ENCODE measurements around the gene PPM1H. TPM values are rescaled to one million over a fixed set of nuclear protein-coding genes. Genes with fewer than 3 reads are reported as not detected.

The PPM1H gene
- total and polyA plus RNA-seq, 2 of the 8 experiments (the other 6 are each of a cell fraction or from before 2014, with no cell fraction given) = 16.4 to 36.1 TPM

DNA sequence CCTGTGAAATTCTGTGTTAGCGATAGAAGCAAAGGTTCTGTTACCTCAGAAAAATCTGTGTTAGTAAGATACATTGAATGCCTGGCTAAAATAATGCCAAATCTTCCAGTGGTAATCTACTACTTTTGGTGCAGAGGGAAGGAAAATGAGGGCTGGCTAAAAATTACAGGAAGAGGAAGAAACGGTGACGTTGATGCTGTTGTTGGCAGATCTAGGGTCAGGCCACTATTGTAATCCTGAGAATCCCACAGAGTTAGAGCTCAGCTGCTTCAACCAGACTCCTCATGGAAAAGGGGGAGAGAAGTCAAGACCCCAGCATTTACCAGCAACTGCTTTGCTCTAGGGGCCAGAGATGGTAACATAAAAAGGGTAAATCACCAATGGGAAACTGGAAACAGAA lies 145.1 kb downstream of the PPM1H start:
- FAIRE-seq = no peak
- Histone ChIP-seq H3K4ac (replicated peaks; ENCODE audit: insufficient read length, low read depth, low read length) (no peak overlapping the region), H3K14ac (ENCODE audit: insufficient read length) (no peak overlapping the region), H3K4me3 (ENCODE audit: extremely low read depth in 1 of 4, insufficient read depth in 2 of 4, low read depth in 3 of 4, low read length in 4 of 4) (no peak overlapping the region), H3K23ac (ENCODE audit: insufficient read length) (no peak overlapping the region), H3K9ac (replicated peaks in 1 of 4; ENCODE audit: extremely low read depth in 1 of 4, low read depth in 3 of 4, low read length in 3 of 4) (no peak overlapping the region), H3K4me2 (ENCODE audit: insufficient read depth in 1 of 2, low read depth in 2 of 2, low read length in 2 of 2) (no peak overlapping the region), H2AK5ac (ENCODE audit: low read depth, low read length) (no peak overlapping the region), H3K4me1 (replicated peaks in 1 of 4; ENCODE audit: control insufficient read depth in 3 of 4, insufficient read depth in 4 of 4, low read length in 3 of 4) (peaks cover 0 to 4% (median 1%) of the 10 kb centered on the region in 4 experiments; a peak in 2 of 7 replicates), H3K79me2 (ENCODE audit: control insufficient read depth in 1 of 2, insufficient read depth in 2 of 2, low read length in 2 of 2) (peaks cover 0 to 3% of the 10 kb centered on the region in 2 experiments; a peak in 1 of 4 replicates), H2BK120ac (replicated peaks; ENCODE audit: low read depth, low read length) (no peak overlapping the region), H2BK20ac (ENCODE audit: low read length) (no peak overlapping the region), H3K23me2 (ENCODE audit: low read depth, low read length) (no peaks in the 10 kb centered on the region), H2BK15ac (ENCODE audit: low read length) (no peak overlapping the region), H3K79me1 (ENCODE audit: low read depth, low read length) (no peaks in the 10 kb centered on the region; the same call in 1 of the 2 replicates), H3K56ac (replicated peaks; ENCODE audit: insufficient read length, low read depth, low read length) (no peak overlapping the region), H4K8ac (ENCODE audit: extremely low read depth, insufficient read depth, low read length) (no peak overlapping the region), H4K20me1 (replicated peaks in 1 of 2; ENCODE audit: control insufficient read depth in 1 of 2, insufficient read depth in 2 of 2, low read length in 2 of 2) (no peaks in the 10 kb centered on the region), H3K36me3 (ENCODE audit: control insufficient read depth in 2 of 4, insufficient read depth in 4 of 4, low read length in 3 of 4) (0 out of 8 replicates have a peak, but pooled peaks cover 0 to 3% (median 0%) of the 10 kb centered on the region in 4 experiments), H4K5ac (ENCODE audit: insufficient read length, low read depth, low read length) (no peak overlapping the region), H2AFZ (ENCODE audit: low read length) (no peak overlapping the region), H3K9me3 (ENCODE audit: insufficient read depth in 2 of 2, low read depth in 1 of 2, low read length in 1 of 2) (no peaks in the 10 kb centered on the region), H2BK12ac (ENCODE audit: low read depth, low read length) (no peak overlapping the region), H3K27ac (ENCODE audit: low read depth, low read length) (no peak overlapping the region), H4K91ac (replicated peaks; ENCODE audit: insufficient read length, low read length) (no peak overlapping the region), H3K18ac (ENCODE audit: extremely low read depth, low read length) (no peak overlapping the region), H2BK5ac (ENCODE audit: low read depth, low read length) (no peak overlapping the region), H3K27me3 (replicated peaks in 1 of 4; ENCODE audit: control insufficient read depth in 3 of 4, extremely low read depth in 1 of 4, insufficient read depth in 3 of 4, low read length in 3 of 4) (no peaks in the 10 kb centered on the region)
- TF ChIP-seq CHD2 (IDR thresholded peaks at IDR 0.05; ENCODE audit: low read length) = no peak
- TF ChIP-seq, protein P1, sequence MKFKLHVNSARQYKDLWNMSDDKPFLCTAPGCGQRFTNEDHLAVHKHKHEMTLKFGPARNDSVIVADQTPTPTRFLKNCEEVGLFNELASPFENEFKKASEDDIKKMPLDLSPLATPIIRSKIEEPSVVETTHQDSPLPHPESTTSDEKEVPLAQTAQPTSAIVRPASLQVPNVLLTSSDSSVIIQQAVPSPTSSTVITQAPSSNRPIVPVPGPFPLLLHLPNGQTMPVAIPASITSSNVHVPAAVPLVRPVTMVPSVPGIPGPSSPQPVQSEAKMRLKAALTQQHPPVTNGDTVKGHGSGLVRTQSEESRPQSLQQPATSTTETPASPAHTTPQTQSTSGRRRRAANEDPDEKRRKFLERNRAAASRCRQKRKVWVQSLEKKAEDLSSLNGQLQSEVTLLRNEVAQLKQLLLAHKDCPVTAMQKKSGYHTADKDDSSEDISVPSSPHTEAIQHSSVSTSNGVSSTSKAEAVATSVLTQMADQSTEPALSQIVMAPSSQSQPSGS (IDR thresholded peaks at IDR 0.05; ENCODE audit: low read length) = no peak
- TF ChIP-seq HDAC2 (IDR thresholded peaks at IDR 0.05; ENCODE audit: borderline replicate concordance in 1 of 2, low read depth in 2 of 2, low read length in 2 of 2) = no peak
- TF ChIP-seq SRF (IDR thresholded peaks at IDR 0.05; ENCODE audit: low read depth, low read length) = no peak
- no peak for TF ChIP-seq POU5F1 (IDR thresholded peaks at IDR 0.05; ENCODE audit: low read depth, low read length)
- TF ChIP-seq, protein P2, sequence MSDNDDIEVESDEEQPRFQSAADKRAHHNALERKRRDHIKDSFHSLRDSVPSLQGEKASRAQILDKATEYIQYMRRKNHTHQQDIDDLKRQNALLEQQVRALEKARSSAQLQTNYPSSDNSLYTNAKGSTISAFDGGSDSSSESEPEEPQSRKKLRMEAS (IDR thresholded peaks at IDR 0.05) = no peak
- ChIA-PET POLR2A (ENCODE audit: partially characterized antibody) (no interaction called here), CTCF (ENCODE audit: partially characterized antibody) (interaction anchor here (0.7 to 1.9 kb wide), 7 partner anchors 10 to 353 kb away, joined by 3 to 13 read pairs (median 4); no protein-coding TSS in a partner anchor)
- WGBS, 2 experiments (ENCODE audit: extremely low coverage in 1 of 2, insufficient coverage in 1 of 2, insufficient read length in 1 of 2, insufficient replicate concordance in 2 of 2, low coverage in 1 of 2, low lambda C conversion rate in 2 of 2, missing lambda C conversion rate in 1 of 2) = 87% methylated on average over 3 of the region's 3 CpGs; no CpG with 5 or more reads in 1 of the 2 experiments
- DNase-seq (ENCODE audit: low read depth in 1 of 2, low spot score in 2 of 2) = no peak
